ENCODE data around the gene SIGLEC14.
"Not testable (repeated sequence)": the region's sequence is repeated elsewhere in the genome, so short reads cannot be mapped to it uniquely, and the experiment has no call there.

Gene SIGLEC14

GRCh38 chr19:51690454-51691073, 43.9 kb upstream of the SIGLEC14 start:
- peak overlapping the region; percentile 92 for H3K27ac ChIP-seq (ENCODE audit: low read length)
- no peaks in the 10 kb centered on the region for H3K9me3 ChIP-seq (ENCODE audit: control insufficient read depth in 2 of 2, low read length in 2 of 2)
- no peaks in the 10 kb centered on the region for H3K27me3 ChIP-seq (ENCODE audit: control insufficient read depth in 1 of 2, insufficient read depth in 2 of 2, low read length in 2 of 2)
- peaks cover 46% of the 10 kb centered on the region for H3K4me1 ChIP-seq (ENCODE audit: control insufficient read depth, insufficient read depth, low read length)
- peak overlapping the region; percentile 92 to 95 for H3K4me3 ChIP-seq (ENCODE audit: low read length in 2 of 2)
- peak overlapping the region; percentile 86 to 91 for H3K9ac ChIP-seq (ENCODE audit: low read length in 2 of 2)
- peaks cover 12 to 26% of the 10 kb centered on the region in 2 donors for H3K36me3 ChIP-seq (ENCODE audit: control insufficient read depth in 2 of 2, insufficient read depth in 2 of 2, low read length in 2 of 2)

GRCh38 chr19:51689751-51690453, 43.3 kb upstream of the SIGLEC14 start:
- Histone ChIP-seq H3K4me1 (ENCODE audit: control insufficient read depth, insufficient read depth, low read length) (peaks cover 46% of the 10 kb centered on the region), H3K27ac (ENCODE audit: low read length) (peak overlapping the region; percentile 92), H3K9me3 (ENCODE audit: control insufficient read depth in 2 of 2, low read length in 2 of 2) (no peaks in the 10 kb centered on the region), H3K4me3 (ENCODE audit: low read length in 2 of 2) (peak overlapping the region; percentile 92 to 95), H3K36me3 (ENCODE audit: control insufficient read depth in 2 of 2, insufficient read depth in 2 of 2, low read length in 2 of 2) (peaks cover 5 to 20% of the 10 kb centered on the region in 2 donors), H3K27me3 (ENCODE audit: control insufficient read depth in 1 of 2, insufficient read depth in 2 of 2, low read length in 2 of 2) (no peaks in the 10 kb centered on the region), H3K9ac (ENCODE audit: low read length in 2 of 2) (peak overlapping the region; percentile 86 to 91)

GRCh38 chr19:51688671-51689571, 42.3 kb upstream of the SIGLEC14 start:
- peaks cover 43% of the 10 kb centered on the region for H3K4me1 ChIP-seq (ENCODE audit: control insufficient read depth, insufficient read depth, low read length)
- peak overlapping the region; percentile 86 to 87 for H3K9ac ChIP-seq (ENCODE audit: low read length in 2 of 2)
- peaks cover 0 to 11% of the 10 kb centered on the region in 2 donors for H3K36me3 ChIP-seq (ENCODE audit: control insufficient read depth in 2 of 2, insufficient read depth in 2 of 2, low read length in 2 of 2)
- H3K27me3 ChIP-seq (ENCODE audit: control insufficient read depth in 1 of 2, insufficient read depth in 2 of 2, low read length in 2 of 2): no peaks in the 10 kb centered on the region
- H3K9me3 ChIP-seq (ENCODE audit: control insufficient read depth in 2 of 2, low read length in 2 of 2): no peaks in the 10 kb centered on the region
- H3K27ac ChIP-seq (ENCODE audit: low read length): peak overlapping the region; percentile 92
- H3K4me3 ChIP-seq (ENCODE audit: low read length in 2 of 2): peak overlapping the region; percentile 92 to 95

DNA sequence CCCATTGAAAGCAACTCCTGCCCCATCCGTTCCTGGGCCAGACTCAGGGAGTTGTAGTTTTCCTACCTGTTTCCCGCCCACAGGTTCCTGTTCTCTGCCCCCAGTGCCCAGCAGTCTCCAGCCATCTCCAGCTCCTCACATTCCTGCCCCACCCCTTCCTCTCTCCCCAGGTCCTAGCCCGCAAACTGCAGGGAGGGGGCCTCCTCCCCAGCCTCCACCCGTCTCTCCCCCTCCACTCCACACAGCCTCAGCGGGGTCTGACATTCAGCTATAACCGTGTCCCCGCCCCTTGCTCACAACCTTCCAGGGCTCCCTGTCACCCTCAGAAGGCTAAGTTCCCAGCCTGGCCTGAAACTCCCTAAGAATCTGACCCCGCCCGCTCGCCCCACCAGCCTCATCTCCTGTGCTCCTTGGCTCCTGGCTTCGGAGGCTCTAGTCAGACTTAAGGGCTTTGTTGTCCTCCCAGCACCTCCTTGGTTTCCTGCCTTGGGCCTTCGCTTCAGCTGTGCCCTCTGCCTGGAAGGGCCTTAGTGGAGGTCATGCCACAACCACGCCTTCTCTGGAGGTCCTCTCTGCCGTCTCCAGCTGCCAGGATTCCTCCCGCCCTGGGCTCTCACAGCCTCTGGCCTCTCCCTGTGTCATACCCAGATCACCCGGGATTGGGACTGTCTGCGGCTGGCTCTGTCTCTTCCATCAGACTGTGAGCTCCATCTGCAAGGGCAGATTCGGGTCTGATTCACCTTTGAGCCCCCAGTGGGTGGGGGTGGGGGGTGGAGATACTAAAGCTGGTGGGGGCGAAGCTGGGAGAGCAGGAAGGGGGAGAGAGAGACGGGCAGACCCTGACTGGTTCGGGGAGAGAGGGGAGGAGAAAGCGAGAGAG, 41.4 kb upstream of the SIGLEC14 start:
- H3K36me3 ChIP-seq (ENCODE audit: control insufficient read depth in 2 of 2, insufficient read depth in 2 of 2, low read length in 2 of 2): peaks cover 0 to 3% of the 10 kb centered on the region in 2 donors
- peak overlapping the region; percentile 92 for H3K27ac ChIP-seq (ENCODE audit: low read length)
- H3K4me3 ChIP-seq (ENCODE audit: low read length in 2 of 2): peak overlapping the region; percentile 70 to 80
- H3K27me3 ChIP-seq (ENCODE audit: control insufficient read depth in 1 of 2, insufficient read depth in 2 of 2, low read length in 2 of 2): no peaks in the 10 kb centered on the region
- H3K9me3 ChIP-seq (ENCODE audit: control insufficient read depth in 2 of 2, low read length in 2 of 2): no peaks in the 10 kb centered on the region
- peak overlapping the region; percentile 84 to 87 for H3K9ac ChIP-seq (ENCODE audit: low read length in 2 of 2)
- H3K4me1 ChIP-seq (ENCODE audit: control insufficient read depth, insufficient read depth, low read length): peaks cover 34% of the 10 kb centered on the region

- Histone ChIP-seq H3K27ac (ENCODE audit: low read length) (no peak overlapping the region), H3K9me3 (ENCODE audit: control insufficient read depth in 2 of 2, low read length in 2 of 2) (no peaks in the 10 kb centered on the region), H3K4me1 (ENCODE audit: control insufficient read depth, insufficient read depth, low read length) (peaks cover 16% of the 10 kb centered on the region), H3K27me3 (ENCODE audit: control insufficient read depth in 1 of 2, insufficient read depth in 2 of 2, low read length in 2 of 2) (no peaks in the 10 kb centered on the region), H3K4me3 (ENCODE audit: low read length in 2 of 2) (no peak overlapping the region), H3K9ac (ENCODE audit: low read length in 2 of 2) (peak overlapping the region in 1 of 2 donors; percentile 29), H3K36me3 (ENCODE audit: control insufficient read depth in 2 of 2, insufficient read depth in 2 of 2, low read length in 2 of 2) (no peaks in the 10 kb centered on the region)
Measured at GRCh38 chr19:51686171-51686570, 39.5 kb upstream of the SIGLEC14 start.

DNA sequence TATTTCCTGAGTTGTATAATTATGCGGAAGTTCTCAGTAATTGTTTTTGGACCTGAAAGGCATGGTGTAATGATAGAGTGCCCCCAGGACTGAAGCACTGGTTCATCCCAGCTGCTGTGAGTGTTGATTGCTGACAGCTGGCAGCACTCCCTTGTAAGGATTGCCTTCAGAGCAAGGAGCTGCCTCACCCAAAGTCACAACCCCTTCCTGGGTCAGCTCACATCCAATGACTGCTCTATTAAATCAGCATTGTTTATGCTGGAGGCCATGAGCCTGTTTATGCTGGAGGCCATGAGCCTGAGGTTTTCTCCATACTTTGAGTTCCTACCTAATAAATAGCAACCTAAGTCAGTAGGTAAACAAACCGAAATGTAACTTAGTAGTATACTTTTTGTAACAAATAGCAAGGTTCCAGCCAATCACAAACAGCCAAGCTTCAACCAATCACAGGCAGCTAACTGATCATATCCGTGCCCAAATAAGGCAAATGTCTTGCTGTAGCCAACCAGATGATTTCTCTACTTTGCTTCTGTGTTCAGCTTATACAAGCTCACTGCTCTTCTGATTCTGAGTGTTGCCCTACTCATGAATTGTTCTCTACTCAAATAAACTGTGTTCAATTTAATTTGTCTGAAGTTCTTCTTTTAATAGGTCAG, 34.8 kb upstream of the SIGLEC14 start:
- Histone ChIP-seq H3K4me1 (ENCODE audit: control insufficient read depth, insufficient read depth, low read length) (no peaks in the 10 kb centered on the region), H3K9ac (ENCODE audit: low read length in 2 of 2) (no peak overlapping the region), H3K27me3 (ENCODE audit: control insufficient read depth in 1 of 2, insufficient read depth in 2 of 2, low read length in 2 of 2) (peaks cover 0 to 3% of the 10 kb centered on the region in 2 donors), H3K4me3 (ENCODE audit: low read length in 2 of 2) (no peak overlapping the region), H3K27ac (ENCODE audit: low read length) (no peak overlapping the region), H3K9me3 (ENCODE audit: control insufficient read depth in 2 of 2, low read length in 2 of 2) (no peaks in the 10 kb centered on the region), H3K36me3 (ENCODE audit: control insufficient read depth in 2 of 2, insufficient read depth in 2 of 2, low read length in 2 of 2) (no peaks in the 10 kb centered on the region)

GRCh38 chr19:51680474-51680873, 33.8 kb upstream of the SIGLEC14 start:
- Histone ChIP-seq H3K36me3 (ENCODE audit: control insufficient read depth in 2 of 2, insufficient read depth in 2 of 2, low read length in 2 of 2) (no peaks in the 10 kb centered on the region), H3K4me1 (ENCODE audit: control insufficient read depth, insufficient read depth, low read length) (no peaks in the 10 kb centered on the region), H3K27me3 (ENCODE audit: control insufficient read depth in 1 of 2, insufficient read depth in 2 of 2, low read length in 2 of 2) (peaks cover 3 to 4% of the 10 kb centered on the region in 2 donors)

GRCh38 chr19:51676566-51677083, 30.0 kb upstream of the SIGLEC14 start:
- H3K4me1 ChIP-seq (ENCODE audit: control insufficient read depth, insufficient read depth, low read length): no peaks in the 10 kb centered on the region
- no peaks in the 10 kb centered on the region for H3K36me3 ChIP-seq (ENCODE audit: control insufficient read depth in 2 of 2, insufficient read depth in 2 of 2, low read length in 2 of 2)
- peaks cover 4 to 5% of the 10 kb centered on the region in 2 donors for H3K27me3 ChIP-seq (ENCODE audit: control insufficient read depth in 1 of 2, insufficient read depth in 2 of 2, low read length in 2 of 2)
- H3K27ac ChIP-seq (ENCODE audit: low read length): no peak overlapping the region
- H3K9ac ChIP-seq (ENCODE audit: low read length in 2 of 2): no peak overlapping the region
- H3K4me3 ChIP-seq (ENCODE audit: low read length in 2 of 2): no peak overlapping the region
- H3K9me3 ChIP-seq (ENCODE audit: control insufficient read depth in 2 of 2, low read length in 2 of 2): no peaks in the 10 kb centered on the region

More at GRCh38 chr19:51680474-51680873, 33.8 kb upstream of the SIGLEC14 start:
- Histone ChIP-seq H3K27ac (ENCODE audit: low read length) (no peak overlapping the region), H3K9me3 (ENCODE audit: control insufficient read depth in 2 of 2, low read length in 2 of 2) (no peaks in the 10 kb centered on the region), H3K4me3 (ENCODE audit: low read length in 2 of 2) (no peak overlapping the region), H3K9ac (ENCODE audit: low read length in 2 of 2) (no peak overlapping the region)

- H3K36me3 ChIP-seq (ENCODE audit: control insufficient read depth in 2 of 2, insufficient read depth in 2 of 2, low read length in 2 of 2); H3K4me1 ChIP-seq (ENCODE audit: control insufficient read depth, insufficient read depth, low read length); H3K9me3 ChIP-seq (ENCODE audit: control insufficient read depth in 2 of 2, low read length in 2 of 2); H3K4me3 ChIP-seq (ENCODE audit: low read length in 2 of 2); H3K9ac ChIP-seq (ENCODE audit: low read length in 2 of 2); H3K27ac ChIP-seq (ENCODE audit: low read length); H3K27me3 ChIP-seq (ENCODE audit: control insufficient read depth in 1 of 2, insufficient read depth in 2 of 2, low read length in 2 of 2): not testable (repeated sequence)
Measured at GRCh38 chr19:51675911-51676565, 29.4 kb upstream of the SIGLEC14 start.
